HCT116 (cell line): Measurements from ENCODE around the gene AQP12B. TPM values are rescaled to one million over a fixed set of nuclear protein-coding genes. Genes with fewer than 3 reads are reported as not detected.

Experiments used
- ATAC-seq: fragments of 200-7000 bp; cut with Tn5 transposase; 2 replicates; pipeline ENCODE4 v1.9.1; 2020; ENCODE audit warnings: mild to moderate bottlenecking, moderate library complexity
- BruUV-seq: library from RNA; stranded (reverse); fragments of 400-500 nt; replicated peaks from 2 replicates; lab custom pipeline; 2021; lab: Mats Ljungman, UMichigan
- CTCF ChIA-PET: fragments of 300-600 bp; sonication (Branson Sonifier 250); formaldehyde crosslinking; loops from one replicate; lab custom pipeline; 2021; ENCODE audit warnings: antibody characterized with exemption; lab: Charles Lee
- POLR2A ChIA-PET: fragments of 300-600, 350-600 bp; sonication (Branson Sonifier 250); formaldehyde crosslinking; loops from one replicate; lab custom pipeline; 2021; ENCODE audit warnings: antibody characterized with exemption; lab: Charles Lee
- RAD21 ChIA-PET, 2 experiments: fragments of 300-600 bp; sonication (Branson Sonifier 250); formaldehyde crosslinking; loops; one replicate each; lab custom pipeline; 2023; ENCODE audit warnings: low total read pairs in 2 of 2; ENCODE audit not compliant: uncharacterized antibody in 2 of 2, unreplicated experiment in 2 of 2, low non-redundant PET in 1 of 2; lab: Charles Lee
- DNase-seq: peaks from one replicate; pipeline ENCODE4 v3.0.0-alpha.2; 2010; ENCODE audit warnings: low read depth, low spot score
- H2AFZ ChIP-seq: fragments of 200-600 bp; shearing (Covaris generic), sonication (generic); 2 replicates; pipeline ENCODE4 v1.6.1; 2017; ENCODE audit warnings: low read depth, mixed run types, mixed read lengths, antibody characterized with exemption, low read length; ENCODE audit not compliant: poor library complexity, severe bottlenecking
- H3K27ac ChIP-seq: 2 replicates; pipeline ENCODE4 v1.5.1; 2012; ENCODE audit warnings: low read depth, low read length
- H3K27me3 ChIP-seq: fragments of 200-600 bp; sonication (generic); 2 replicates; pipeline ENCODE4 v1.6.1; 2016; ENCODE audit warnings: mixed run types, low read length, mixed read lengths; ENCODE audit not compliant: insufficient read depth
- H3K36me3 ChIP-seq, 2 experiments: fragments of 200-500 bp in 1 of 2; fragments of 200-600 bp in 1 of 2; sonication (Bioruptor generic) in 1 of 2; sonication (generic) in 1 of 2; 2 replicates each; pipeline versions ENCODE4 v1.5.1 to v1.6.1; 2014 to 2016; ENCODE audit warnings: low read length in 2 of 2, inconsistent platforms in 1 of 2, mixed read lengths in 1 of 2, mixed run types in 1 of 2; ENCODE audit not compliant: insufficient read depth in 2 of 2, control insufficient read depth in 1 of 2
- H3K4me1 ChIP-seq, 2 experiments: fragments of 200-600 bp in 1 of 2; sonication (generic) in 1 of 2; 2 replicates each; pipeline versions ENCODE4 v1.5.1 to v1.6.1; 2012 to 2017; ENCODE audit warnings: low read length in 2 of 2, inconsistent platforms in 1 of 2, mild to moderate bottlenecking in 1 of 2, mixed read lengths in 1 of 2, mixed run types in 1 of 2, moderate library complexity in 1 of 2; ENCODE audit not compliant: insufficient read depth in 2 of 2, control insufficient read depth in 1 of 2
- H3K4me2 ChIP-seq: fragments of 200-600 bp; sonication (generic); 2 replicates; pipeline ENCODE4 v1.6.1; 2017; ENCODE audit warnings: mixed run types, low read length, mixed read lengths
- H3K4me3 ChIP-seq, 2 experiments: fragments of 200-600 bp in 1 of 2; sonication (generic) in 1 of 2; replicated peaks in 1 of 2; 2 replicates each; pipeline ENCODE4 v1.5.1; 2011 to 2016; ENCODE audit warnings: low read length in 2 of 2, control low read depth in 1 of 2, low read depth in 1 of 2, mild to moderate bottlenecking in 1 of 2, mixed read lengths in 1 of 2, mixed run types in 1 of 2
- H3K79me2 ChIP-seq: fragments of 200-600 bp; sonication (generic); 2 replicates; pipeline ENCODE4 v1.6.1; 2017; ENCODE audit warnings: mild to moderate bottlenecking, mixed run types, low read length, moderate library complexity, mixed read lengths; ENCODE audit not compliant: insufficient read depth
- H3K9ac ChIP-seq: fragments of 200-600 bp; sonication (generic); 2 replicates; pipeline ENCODE4 v1.6.1; 2016; ENCODE audit warnings: low read length, mixed read lengths
- H3K9me2 ChIP-seq: fragments of 200-600 bp; sonication (generic), shearing (Covaris generic); 2 replicates; pipeline ENCODE4 v1.6.1; 2017; ENCODE audit warnings: mixed run types, mild to moderate bottlenecking, moderate library complexity; ENCODE audit not compliant: insufficient read depth
- H3K9me3 ChIP-seq, 2 experiments: fragments of 200-500 bp in 1 of 2; fragments of 200-600 bp in 1 of 2; sonication (Bioruptor generic) in 1 of 2; sonication (generic) in 1 of 2; 2 replicates each; pipeline ENCODE4 v1.6.1; 2014 to 2017; ENCODE audit warnings: low read length in 2 of 2, mixed read lengths in 2 of 2, inconsistent platforms in 1 of 2, low read depth in 1 of 2, mild to moderate bottlenecking in 1 of 2, mixed run types in 1 of 2, moderate library complexity in 1 of 2; ENCODE audit not compliant: control insufficient read depth in 1 of 2, insufficient read depth in 1 of 2
- H4K20me1 ChIP-seq: fragments of 200-600 bp; sonication (generic), shearing (Covaris generic); 2 replicates; pipeline ENCODE4 v1.6.1; 2017; ENCODE audit warnings: mixed run types, mild to moderate bottlenecking, moderate library complexity; ENCODE audit not compliant: insufficient read depth
- ATF3 ChIP-seq: IDR thresholded peaks from 2 replicates; pipeline ENCODE4 v1.6.1; 2012
- CBX3 ChIP-seq: IDR thresholded peaks from 2 replicates; pipeline ENCODE4 v1.6.1; 2012; ENCODE audit warnings: low read depth
- CTCF ChIP-seq, 3 experiments: fragments of 200-600 bp in 1 of 3; sonication (generic) in 1 of 3; IDR thresholded peaks in 2 of 3; conservative IDR thresholded peaks in 1 of 3; 2 replicates each; pipeline ENCODE4 v1.5.1; 2012 to 2017; ENCODE audit warnings: low read depth in 2 of 3, low read length in 2 of 3, antibody characterized with exemption in 1 of 3, borderline replicate concordance in 1 of 3, control low read depth in 1 of 3, mild to moderate bottlenecking in 1 of 3, mixed read lengths in 1 of 3, mixed run types in 1 of 3, moderate library complexity in 1 of 3; ENCODE audit not compliant: insufficient read depth in 1 of 3
- EGR1 ChIP-seq: IDR thresholded peaks from 2 replicates; pipeline ENCODE4 v1.6.1; 2012; ENCODE audit warnings: low read depth
- ELF1 ChIP-seq: IDR thresholded peaks from 2 replicates; pipeline ENCODE4 v1.6.1; 2012; ENCODE audit warnings: low read depth, borderline replicate concordance
- EZH2 ChIP-seq: fragments of 200-600 bp; sonication (generic); IDR thresholded peaks from 2 replicates; pipeline ENCODE4 v1.6.1; 2017; ENCODE audit warnings: antibody characterized with exemption, mixed run types
- EZH2phosphoT487 ChIP-seq: fragments of 200-600 bp; IDR thresholded peaks from 2 replicates; pipeline ENCODE4 v1.6.1; 2018; ENCODE audit warnings: antibody characterized with exemption, borderline replicate concordance
- MAX ChIP-seq: IDR thresholded peaks from 2 replicates; pipeline ENCODE4 v1.6.1; 2012
- POLR2AphosphoS5 ChIP-seq: IDR thresholded peaks from 2 replicates; pipeline ENCODE4 v1.6.1; 2011; ENCODE audit warnings: mild to moderate bottlenecking, low read depth, low read length, moderate library complexity
- RAD21 ChIP-seq: IDR thresholded peaks from 2 replicates; pipeline ENCODE4 v1.6.1; 2012; ENCODE audit warnings: low read depth, mild to moderate bottlenecking
- SIN3A ChIP-seq: IDR thresholded peaks from 2 replicates; pipeline ENCODE4 v1.6.1; 2012; ENCODE audit warnings: low read depth
- SP1 ChIP-seq: IDR thresholded peaks from 2 replicates; pipeline ENCODE4 v1.6.1; 2012; ENCODE audit warnings: low read depth
- SRF ChIP-seq: IDR thresholded peaks from 2 replicates; pipeline ENCODE4 v1.6.1; 2012; ENCODE audit warnings: low read depth
- TCF7L2 ChIP-seq: IDR thresholded peaks from 2 replicates; pipeline ENCODE4 v1.7.0; 2011; ENCODE audit warnings: borderline replicate concordance, inconsistent platforms; ENCODE audit not compliant: insufficient read depth, insufficient read length; ENCODE audit errors: extremely low read depth
- YY1 ChIP-seq: IDR thresholded peaks from 2 replicates; pipeline ENCODE4 v1.6.1; 2011; ENCODE audit warnings: low read length, low read depth, moderate library complexity, mild to moderate bottlenecking; ENCODE audit not compliant: insufficient replicate concordance; ENCODE audit errors: extremely low read depth
- ZBTB33 ChIP-seq: IDR thresholded peaks from 2 replicates; pipeline ENCODE4 v1.6.1; 2011; ENCODE audit warnings: mild to moderate bottlenecking, low read length, moderate library complexity; ENCODE audit not compliant: insufficient replicate concordance; ENCODE audit errors: extremely low read depth
- ZFX ChIP-seq: fragments of 450-650 bp; IDR thresholded peaks from 2 replicates; pipeline ENCODE4 v1.6.1; 2017
- ZNF274 ChIP-seq: fragments of 200-500 bp; sonication (Bioruptor generic); IDR thresholded peaks from 2 replicates; pipeline ENCODE4 v1.6.1; 2014; ENCODE audit warnings: mild to moderate bottlenecking, low read depth, low read length, inconsistent platforms
- intact Hi-C: fragments of 100-400 bp; cut with micrococcal nuclease; formaldehyde crosslinking; loops from 2 replicates; pipeline ENCODE4 v1.10.0; 2022
- total RNA-seq: library from RNA; stranded (reverse); gene quantifications from one replicate; pipeline ENCODE4 v1.2.1, GENCODE V29; 2021; ENCODE audit not compliant: unreplicated experiment

The AQP12B gene
- total RNA-seq, 1 experiment from 2014 or later, result not detected

GRCh38 chr2:240648650-240649275 is 33.9 kb downstream of the AQP12B start:
- POLR2A ChIA-PET, result no interaction called here
- intact Hi-C loops, result no loop called here
- DNase-seq, result no peak
- no peaks in the 10 kb centered on the region for H3K4me1 ChIP-seq
- BruUV-seq, result no TSS peak
- H2AFZ ChIP-seq, result no peak overlapping the region
- ATAC-seq, result no peak
- no peaks in the 10 kb centered on the region for H3K36me3 ChIP-seq
- no peak overlapping the region for H3K4me3 ChIP-seq
- no peaks in the 10 kb centered on the region; a peak in 1 of 4 replicates for H3K9me3 ChIP-seq
- peaks cover 27% of the 10 kb centered on the region for H3K27me3 ChIP-seq
- no peak overlapping the region for H3K4me2 ChIP-seq
- H3K79me2 ChIP-seq, result no peaks in the 10 kb centered on the region
- H3K9ac ChIP-seq, result no peak overlapping the region
- RAD21 ChIA-PET, result interaction anchor here in 1 of 2 experiments (0.6 kb wide), 1 partner anchor 724 kb away, joined by 5 read pairs; no protein-coding TSS in a partner anchor
- H4K20me1 ChIP-seq, result no peaks in the 10 kb centered on the region
- TF ChIP-seq ZBTB33, result no peak
- TF ChIP-seq CTCF (IDR thresholded peaks at IDR 0.05 in 2 of 3, conservative IDR thresholded peaks at IDR 0.05 in 1 of 3; ENCODE audit: borderline replicate concordance in 1 of 3, insufficient read depth in 1 of 3, low read depth in 2 of 3, low read length in 2 of 3), result no peak
- TF ChIP-seq MAX, result no peak
- TF ChIP-seq EZH2phosphoT487, result no peak
- no peak for TF ChIP-seq ELF1
- TF ChIP-seq CBX3, result no peak
- no peak for TF ChIP-seq EZH2
- no peak for TF ChIP-seq ZNF274
- no peak for TF ChIP-seq ZFX
- no peak for TF ChIP-seq TCF7L2
- TF ChIP-seq ATF3, result no peak
- TF ChIP-seq YY1, result no peak
- TF ChIP-seq POLR2AphosphoS5, result no peak
- TF ChIP-seq SIN3A, result no peak
- TF ChIP-seq SRF, result no peak
- no peak for TF ChIP-seq RAD21
- TF ChIP-seq SP1, result no peak
- no peak for TF ChIP-seq EGR1
- CTCF ChIA-PET, result interaction anchor here (1.2 kb wide), 1 partner anchor 8 kb away, joined by 4 read pairs; no protein-coding TSS in a partner anchor
- no peaks in the 10 kb centered on the region for H3K9me2 ChIP-seq
- no peak overlapping the region for H3K27ac ChIP-seq
